Aorta (tissue), 5 donors: ENCODE results near the gene SLN. TPM values are rescaled to one million over a fixed set of nuclear protein-coding genes. Genes with fewer than 3 reads are reported as not detected.

Experiments
- ATAC-seq: fragments of 200-7000 bp; cut with Tn5 transposase; one replicate; pipeline ENCODE4 v1.9.1; 2022; ENCODE audit warnings: moderate library complexity; ENCODE audit not compliant: low FRiP score
- DNase-seq, 2 donors: peaks; one replicate each; pipeline ENCODE4 v3.0.0-alpha.2; 2020
- H3K27ac ChIP-seq, 2 donors: one replicate each; pipeline ENCODE4 v1.5.1; 2013; ENCODE audit warnings: low read length in 2 of 2, mild to moderate bottlenecking in 2 of 2, moderate library complexity in 2 of 2, control low read depth in 1 of 2, inconsistent platforms in 1 of 2, low read depth in 1 of 2
- H3K27me3 ChIP-seq, 2 donors: one replicate each; pipeline ENCODE4 v1.6.1; 2013; ENCODE audit warnings: control low read depth in 1 of 2, low read length in 1 of 2, mild to moderate bottlenecking in 1 of 2, moderate library complexity in 1 of 2; ENCODE audit not compliant: insufficient read depth in 2 of 2, control insufficient read depth in 1 of 2
- H3K36me3 ChIP-seq, 2 donors: one replicate each; pipeline ENCODE4 v1.6.1; 2013; ENCODE audit warnings: control low read depth in 1 of 2, low read length in 1 of 2, mild to moderate bottlenecking in 1 of 2; ENCODE audit not compliant: insufficient read depth in 2 of 2, control insufficient read depth in 1 of 2
- H3K4me1 ChIP-seq, 2 donors: one replicate each; pipeline ENCODE4 v1.6.1; 2013; ENCODE audit warnings: low read length in 2 of 2, control low read depth in 1 of 2, mild to moderate bottlenecking in 1 of 2, moderate library complexity in 1 of 2; ENCODE audit not compliant: insufficient read depth in 2 of 2, control insufficient read depth in 1 of 2
- H3K4me3 ChIP-seq, 2 donors: one replicate each; pipeline ENCODE4 v1.5.1; 2013; ENCODE audit warnings: low read length in 2 of 2, control low read depth in 1 of 2, mild to moderate bottlenecking in 1 of 2
- H3K9me3 ChIP-seq: one replicate; pipeline ENCODE4 v1.6.1; 2013; ENCODE audit warnings: mild to moderate bottlenecking, low read length; ENCODE audit not compliant: control insufficient read depth
- WGBS, 2 donors: extraction: QIAGEN DNeasy Blood & Tissue Kit; methylation state at CpG; one replicate each; pipeline ENCODE4 v1.1.7; 2013; 5-methylcytosine and 5-hydroxymethylcytosine counted together
- intact Hi-C, 2 donors: fragments of 100-400 bp; cut with DNase I; formaldehyde crosslinking; loops; one replicate each; pipeline versions ENCODE4 v1.14.2 to v1.15.0; 2022
- polyA plus RNA-seq, 2 donors: library from polyadenylated mRNA; stranded (reverse); fragments of 200-250 nt; gene quantifications; one replicate each; pipeline ENCODE4 v1.2.3, GENCODE V29; 2013
- total RNA-seq, 2 donors: library from RNA; stranded (reverse); fragmentation: NEBNext Ultra II Directional; extraction: Animal tissue kit (Norgen Biotek cat#: 25700); gene quantifications; one replicate each; pipeline ENCODE4 v1.2.1, GENCODE V29; 2021
- donor health status: healthy with polysubstance abuse.
- donor health status: Bipolar disorder and iron deficiency.
- donor health status: DM: no; HTN: no; CAD: no.
- donor health status: DM: no; HTN: no; CAD: no.
- donor health status: DM: yes; HTN: yes; CAD: no.

The SLN gene
- total and polyA plus RNA-seq, 4 donors = 1.0 to 7.7 TPM; not detected in 2

DNA sequence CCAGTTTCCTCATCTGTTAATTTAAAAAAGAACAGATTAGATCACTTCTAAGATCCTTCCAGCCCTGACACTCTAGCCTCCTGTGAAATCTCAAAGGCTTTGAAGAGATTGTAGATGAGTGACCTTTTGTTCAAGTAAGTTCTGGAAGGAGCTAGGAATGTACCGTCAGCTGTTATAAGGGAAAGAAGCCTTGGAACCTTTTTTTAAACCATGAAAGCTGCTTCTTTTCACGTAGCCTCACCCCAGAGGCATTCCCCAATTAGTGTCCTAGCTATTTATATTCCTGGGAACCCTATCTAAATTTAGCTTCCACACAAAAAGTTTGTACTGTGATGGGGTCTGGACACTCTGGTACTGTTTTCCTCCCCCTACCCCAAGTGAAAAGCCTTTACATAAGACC lies 35.8 kb upstream of the SLN start:
- Histone ChIP-seq H3K36me3 (no peaks in the 10 kb centered on the region), H3K9me3 (no peaks in the 10 kb centered on the region), H3K27me3 (no peaks in the 10 kb centered on the region), H3K4me3 (no peak overlapping the region), H3K4me1 (no peaks in the 10 kb centered on the region), H3K27ac (no peak overlapping the region)
- DNase-seq (no peak), ATAC-seq (no peak)
- WGBS, 2 donors = 23 to 32% methylated on average over 2 of the region's 2 CpGs
- intact Hi-C loops = no loop called here

- Histone ChIP-seq H3K9me3 (peaks cover 2% of the 10 kb centered on the region), H3K4me1 (no peaks in the 10 kb centered on the region), H3K27me3 (no peaks in the 10 kb centered on the region), H3K27ac (no peak overlapping the region), H3K4me3 (no peak overlapping the region), H3K36me3 (no peaks in the 10 kb centered on the region)
- intact Hi-C loops = no loop called here
- 72 to 90% methylated on average over 3 of the region's 3 CpGs for WGBS, 2 donors
- DNase-seq = no peak
- ATAC-seq = no peak
These were observed 32.9 kb upstream of the SLN start for GRCh38 chr11:107744736-107745135.

GRCh38 chr11:107743191-107743590 lies 31.3 kb upstream of the SLN start:
- Histone ChIP-seq H3K27me3 (no peaks in the 10 kb centered on the region), H3K4me3 (no peak overlapping the region), H3K9me3 (peaks cover 3% of the 10 kb centered on the region), H3K4me1 (no peaks in the 10 kb centered on the region), H3K27ac (no peak overlapping the region), H3K36me3 (no peaks in the 10 kb centered on the region)
- ATAC-seq (no peak), DNase-seq (no peak)
- intact Hi-C loops = no loop called here
- WGBS, 2 donors = 45 to 46% methylated on average over 3 of the region's 3 CpGs

GRCh38 chr11:107741044-107741823 lies 29.4 kb upstream of the SLN start:
- Histone ChIP-seq H3K4me3 (no peak overlapping the region), H3K36me3 (no peaks in the 10 kb centered on the region), H3K27me3 (no peaks in the 10 kb centered on the region), H3K9me3 (peaks cover 3% of the 10 kb centered on the region), H3K27ac (no peak overlapping the region), H3K4me1 (no peaks in the 10 kb centered on the region)
- no peak for ATAC-seq
- 63 to 69% methylated on average over 7 of the region's 7 CpGs for WGBS, 2 donors
- intact Hi-C loops = no loop called here
- DNase-seq = no peak

GRCh38 chr11:107740271-107740670 lies 28.4 kb upstream of the SLN start:
- Histone ChIP-seq H3K4me1 (no peaks in the 10 kb centered on the region), H3K36me3 (no peaks in the 10 kb centered on the region), H3K27ac (no peak overlapping the region), H3K27me3 (no peaks in the 10 kb centered on the region), H3K9me3 (peaks cover 3% of the 10 kb centered on the region), H3K4me3 (no peak overlapping the region)
- DNase-seq (no peak), ATAC-seq (no peak)
- intact Hi-C loops = no loop called here
- 87 to 92% methylated on average over 4 of the region's 4 CpGs for WGBS, 2 donors

- ATAC-seq = no peak
- Histone ChIP-seq H3K4me1 (no peaks in the 10 kb centered on the region), H3K4me3 (no peak overlapping the region), H3K27me3 (no peaks in the 10 kb centered on the region), H3K36me3 (no peaks in the 10 kb centered on the region), H3K9me3 (peaks cover 3% of the 10 kb centered on the region), H3K27ac (no peak overlapping the region)
- DNase-seq = no peak
- intact Hi-C loops = no loop called here
- whole genome bisulfite sequencing, 2 donors = 29 to 64% methylated on average over 1 of the region's 1 CpG
These were observed 24.7 kb upstream of the SLN start for GRCh38 chr11:107736546-107736945.

DNA sequence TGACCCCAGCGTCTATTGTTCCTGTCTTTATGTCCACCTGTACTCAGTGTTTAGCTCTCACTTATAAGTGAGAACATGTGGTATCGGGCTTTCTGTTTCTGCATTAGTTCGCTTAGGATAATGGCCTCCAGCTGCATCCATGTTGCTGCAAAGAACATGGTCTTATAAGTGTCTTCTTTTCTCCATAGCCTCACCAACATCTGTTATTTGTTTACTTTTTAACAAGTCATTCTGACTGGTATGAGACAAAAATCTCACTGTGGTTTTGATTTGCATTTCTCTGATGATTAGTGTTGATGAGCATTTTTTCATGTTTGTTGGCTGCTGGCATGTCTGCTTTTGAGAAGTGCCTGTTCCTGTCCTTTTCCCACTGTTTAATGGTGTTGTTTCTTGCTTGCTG lies 21.7 kb upstream of the SLN start:
- Histone ChIP-seq H3K4me3 (no peak overlapping the region), H3K4me1 (no peaks in the 10 kb centered on the region), H3K36me3 (no peaks in the 10 kb centered on the region), H3K27me3 (no peaks in the 10 kb centered on the region), H3K27ac (no peak overlapping the region), H3K9me3 (peaks cover under 1% of the 10 kb centered on the region)
- no peak for DNase-seq
- intact Hi-C loops = no loop called here
- 93 to 97% methylated on average over 3 of the region's 3 CpGs for WGBS, 2 donors
- ATAC-seq = no peak

DNA sequence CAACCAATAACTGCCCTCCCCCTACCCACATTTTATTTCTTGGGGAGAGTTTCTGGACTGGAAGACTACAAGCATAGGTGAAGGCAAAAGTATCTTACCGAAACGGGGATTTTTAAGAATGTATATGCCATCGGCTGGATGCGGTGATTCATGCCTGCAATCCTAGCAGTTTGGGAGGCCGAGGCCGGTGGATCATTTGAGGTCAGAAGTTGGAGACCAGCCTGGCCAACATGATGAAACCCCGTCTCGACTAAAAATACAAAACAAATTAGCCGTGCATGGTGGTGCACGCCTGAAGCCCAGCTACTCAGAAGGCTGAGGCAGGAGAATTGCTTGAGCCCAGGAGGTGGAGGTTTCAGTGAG lies 20.8 kb upstream of the SLN start:
- WGBS, 2 donors = 93 to 94% methylated on average over 10 of the region's 10 CpGs

GRCh38 chr11:107731941-107732688 lies 20.3 kb upstream of the SLN start:
- DNase-seq (no peak), ATAC-seq (no peak)
- no peaks in the 10 kb centered on the region for H3K27me3 ChIP-seq
- H3K27ac ChIP-seq = no peak overlapping the region
- intact Hi-C loops = no loop called here
- no peak overlapping the region for H3K4me3 ChIP-seq
- H3K4me1 ChIP-seq = no peaks in the 10 kb centered on the region
- no peaks in the 10 kb centered on the region for H3K9me3 ChIP-seq
- 82 to 84% methylated on average over 12 of the region's 12 CpGs for WGBS, 2 donors
- H3K36me3 ChIP-seq = no peaks in the 10 kb centered on the region

More for the DNA sequence above, 20.8 kb upstream of the SLN start:
- no peaks in the 10 kb centered on the region for H3K4me1 ChIP-seq
- no peaks in the 10 kb centered on the region for H3K9me3 ChIP-seq
- intact Hi-C loops = no loop called here
- no peak overlapping the region for H3K27ac ChIP-seq
- ATAC-seq (no peak), DNase-seq (no peak)
- H3K36me3 ChIP-seq = no peaks in the 10 kb centered on the region
- H3K4me3 ChIP-seq = no peak overlapping the region
- H3K27me3 ChIP-seq = no peaks in the 10 kb centered on the region
